K562 (cell line): Measurements from ENCODE around the gene GCK. TPM values are rescaled to one million over a fixed set of nuclear protein-coding genes. Genes with fewer than 3 reads are reported as not detected.

Source experiments
- ATAC-seq: fragments of 200-7000 bp; cut with Tn5 transposase; 3 replicates; pipeline ENCODE4 v1.9.1; 2020; ENCODE audit warnings: moderate library complexity
- BruUV-seq: library from RNA; stranded (reverse); fragments of 400-500 nt; replicated peaks from 2 replicates; lab custom pipeline; 2021; lab: Mats Ljungman, UMichigan
- CTCF ChIA-PET: fragments of 300-600 bp; formaldehyde crosslinking; extraction: SDS; loops from one replicate; lab custom pipeline; 2021; ENCODE audit warnings: low intra/inter-chr PET ratio; lab: Yijun Ruan, JAX
- POLR2A ChIA-PET: fragments of 300-600, 350-650 bp; sonication (Branson Sonifier 250); formaldehyde crosslinking; extraction: SDS; loops from one replicate; lab custom pipeline; 2021; ENCODE audit warnings: antibody characterized with exemption, inconsistent platforms; lab: Yijun Ruan, JAX
- DNase-seq, 4 experiments: peaks; one replicate each; pipeline versions ENCODE4 v3.0.0 to v3.0.0-alpha.2; 2011 to 2018; ENCODE audit warnings: low spot score in 3 of 4, mixed read lengths in 3 of 4; ENCODE audit errors: extremely low read depth in 1 of 4
- FAIRE-seq: peaks from 2 replicates; lab custom pipeline; 2011; peaks lifted over from hg19 to GRCh38; lab: Jason Lieb, UNC
- H2AFZ ChIP-seq: 2 replicates; pipeline ENCODE4 v1.6.0; 2011; ENCODE audit warnings: low read depth, low read length, control low read depth, inconsistent platforms
- H3K27ac ChIP-seq: fragments of 200-600 bp; 3 replicates; pipeline ENCODE4 v1.8.0; 2011; ENCODE audit warnings: low read depth, mild to moderate bottlenecking, control low read depth, inconsistent platforms, low read length, moderate library complexity, mixed read lengths; ENCODE audit errors: extremely low read depth
- H3K27me3 ChIP-seq, 2 experiments: fragments of 300-600 bp in 1 of 2; 2 replicates in 1 of 2; 3 replicates in 1 of 2; pipeline versions ENCODE4 v1.6.0 to v1.8.0; 2011; ENCODE audit warnings: inconsistent platforms in 2 of 2, low read length in 2 of 2, mild to moderate bottlenecking in 1 of 2, mixed read lengths in 1 of 2, moderate library complexity in 1 of 2; ENCODE audit not compliant: control insufficient read depth in 2 of 2, insufficient read depth in 2 of 2
- H3K36me3 ChIP-seq: fragments of 300-600 bp; 3 replicates; pipeline ENCODE4 v1.8.0; 2011; ENCODE audit warnings: mild to moderate bottlenecking, low read length, inconsistent platforms; ENCODE audit not compliant: control insufficient read depth, insufficient read depth
- H3K4me1 ChIP-seq, 2 experiments: fragments of 200-600 bp in 1 of 2; replicated peaks in 1 of 2; 2 replicates in 1 of 2; 3 replicates in 1 of 2; pipeline versions ENCODE4 v1.5.1 to v1.8.0; 2011; ENCODE audit warnings: inconsistent platforms in 2 of 2, low read length in 2 of 2, mild to moderate bottlenecking in 1 of 2, mixed read lengths in 1 of 2, moderate library complexity in 1 of 2; ENCODE audit not compliant: control insufficient read depth in 2 of 2, insufficient read depth in 2 of 2
- H3K4me2 ChIP-seq: 2 replicates; pipeline ENCODE4 v1.6.1; 2011; ENCODE audit warnings: low read length, control low read depth, inconsistent platforms, mixed read lengths; ENCODE audit not compliant: insufficient read depth
- H3K4me3 ChIP-seq: fragments of 200-600 bp; sonication (generic), shearing (Covaris generic); 2 replicates; pipeline ENCODE4 v1.5.1; 2016; ENCODE audit warnings: control low read depth, inconsistent platforms
- H3K79me2 ChIP-seq: fragments of 200-600 bp; 3 replicates; pipeline ENCODE4 v1.8.0; 2011; ENCODE audit warnings: low read length, inconsistent platforms; ENCODE audit not compliant: control insufficient read depth, insufficient read depth
- H3K9ac ChIP-seq, 2 experiments: 2 replicates each; pipeline versions ENCODE4 v1.6.0 to v1.6.1; 2011; ENCODE audit warnings: low read depth in 2 of 2, low read length in 2 of 2, control low read depth in 1 of 2, inconsistent platforms in 1 of 2, mild to moderate bottlenecking in 1 of 2, mixed read lengths in 1 of 2; ENCODE audit not compliant: insufficient read depth in 1 of 2
- H3K9me1 ChIP-seq: one replicate; pipeline ENCODE4 v1.6.0; 2011; ENCODE audit warnings: inconsistent platforms, mild to moderate bottlenecking, low read length, moderate library complexity; ENCODE audit not compliant: control insufficient read depth, insufficient read depth
- H3K9me3 ChIP-seq: replicated peaks from 2 replicates; pipeline ENCODE4 v1.5.1; 2011; ENCODE audit warnings: low read depth, low read length, inconsistent platforms; ENCODE audit not compliant: control insufficient read depth, insufficient read depth
- H4K20me1 ChIP-seq: replicated peaks from 2 replicates; pipeline ENCODE4 v1.6.1; 2011; ENCODE audit warnings: low read length, inconsistent platforms, mixed read lengths; ENCODE audit not compliant: control insufficient read depth, insufficient read depth
- ELF2 ChIP-seq: fragments of 250-450 bp; sonication (Bioruptor Pico); IDR thresholded peaks from 2 replicates; pipeline ENCODE4 v1.5.0; 2021; ENCODE audit warnings: mild to moderate bottlenecking
- NCOA4 ChIP-seq: fragments of 450-650 bp; IDR thresholded peaks from 2 replicates; pipeline ENCODE4 v1.6.1; 2018; ENCODE audit warnings: mild to moderate bottlenecking; ENCODE audit not compliant: partially characterized antibody
- ZNF24 ChIP-seq: fragments of 450-650 bp; IDR thresholded peaks from 2 replicates; pipeline ENCODE4 v1.6.1; 2016
- WGBS: fragments of 100-300 bp; shearing (Covaris generic); methylation state at CpG from one replicate; pipeline ENCODE4 v1.1.6; 2016; ENCODE audit warnings: low coverage, mixed read lengths; ENCODE audit not compliant: insufficient coverage; ENCODE audit errors: missing lambda C conversion rate; 5-methylcytosine and 5-hydroxymethylcytosine counted together
- in situ Hi-C: fragments of 300-500 bp; cut with MboI; formaldehyde crosslinking; loops from 4 replicates; pipeline ENCODE4 v1.15.0; 2018; ENCODE audit warnings: inconsistent platforms, mixed read lengths
- intact Hi-C: fragments of 100-400 bp; cut with micrococcal nuclease; formaldehyde crosslinking; loops from 2 replicates; pipeline ENCODE4 v1.14.2; 2022
- polyA plus RNA-seq, 8 experiments: library from polyadenylated mRNA; depleted of rRNA in 4 of 8; stranded (reverse) in 5 of 8; unstranded in 3 of 8; fragments of >200 nt; fragmentation: Nextera tagmentation in 2 of 8; fragmentation: Illumina TruSeq in 1 of 8; extraction: Ambion mirVana in 2 of 8; extraction: Trizol in 1 of 8; gene quantifications; 2 replicates each; pipeline versions ENCODE4 v1.2.1 to v1.2.3, GENCODE V29; 2011 to 2014; ENCODE audit warnings: inconsistent platforms in 1 of 8, missing spikeins in 1 of 8
- total RNA-seq, 7 experiments: library from RNA; depleted of rRNA in 6 of 7; stranded (reverse); fragments of >200 nt in 6 of 7; fragmentation: Illumina TruSeq in 2 of 7; extraction: Trizol in 2 of 7; gene quantifications; 2 replicates each; pipeline versions ENCODE4 v1.2.1 to v1.2.3, GENCODE V29; 2011 to 2021; ENCODE audit warnings: low replicate concordance in 1 of 7
- TF ChIP-seq, protein P1 (sequence below): IDR thresholded peaks from 2 replicates; pipeline ENCODE4 v1.6.1; 2016; ENCODE audit warnings: missing genetic modification characterization, missing compliant biosample characterization
- TF ChIP-seq, protein P2 (sequence below): fragments of 450-650 bp; formaldehyde crosslinking; IDR thresholded peaks from 2 replicates; pipeline ENCODE4 v1.4.0; 2020; ENCODE audit warnings: mild to moderate bottlenecking, moderate library complexity
- TF ChIP-seq, protein P3 (sequence below): fragments of 250-450 bp; sonication (Bioruptor Pico); IDR thresholded peaks from 2 replicates; pipeline ENCODE4 v1.4.0; 2020

The GCK gene
- total and polyA plus RNA-seq, 9 of the 15 experiments (the other 6 are each of a cell fraction or from before 2014, with no cell fraction given): 0.11 to 0.55 (median 0.16) TPM; not detected in 3

DNA sequence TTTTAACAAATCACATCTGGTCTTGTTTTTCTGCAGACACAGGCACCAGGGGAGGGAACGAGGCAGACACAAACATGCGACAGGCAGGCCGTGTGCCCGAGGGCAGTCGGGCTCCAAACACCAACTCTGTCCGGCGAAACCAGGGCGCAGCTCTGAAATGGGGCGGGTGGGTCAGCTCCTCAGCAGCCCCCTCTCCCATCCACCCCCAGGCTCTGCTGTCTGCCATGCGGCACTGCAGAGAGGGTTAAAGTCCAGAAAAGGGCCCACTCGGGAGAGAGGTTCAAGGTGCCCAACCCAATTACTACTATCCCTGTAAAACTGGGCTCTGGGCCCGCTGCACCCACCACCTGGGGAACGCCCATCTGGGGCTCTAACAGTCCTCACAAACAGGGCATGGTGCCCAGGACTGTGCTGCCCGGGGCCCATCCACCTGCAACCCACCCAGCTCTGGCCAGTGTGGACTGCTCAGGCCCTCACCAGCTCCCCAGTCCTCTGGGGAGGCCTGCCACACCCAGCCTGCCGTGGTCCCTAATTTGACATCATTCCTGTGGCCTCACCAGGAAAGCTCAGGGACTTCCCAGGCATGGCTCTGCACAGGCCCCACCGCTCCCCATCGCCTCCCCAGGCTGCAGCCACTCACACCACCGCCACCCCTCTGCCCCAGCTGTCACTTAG, 30.3 kb upstream of the GCK start:
- Histone ChIP-seq H3K9me3 (no peaks in the 10 kb centered on the region), H3K4me3 (no peak overlapping the region), H4K20me1 (no peaks in the 10 kb centered on the region), H3K9ac (no peak overlapping the region), H3K79me2 (no peaks in the 10 kb centered on the region), H3K4me1 (peaks cover 3 to 62% of the 10 kb centered on the region in 2 experiments; a peak in 4 of 5 replicates), H3K9me1 (peaks cover 1% of the 10 kb centered on the region), H2AFZ (no peak overlapping the region), H3K27ac (no peak overlapping the region), H3K36me3 (no peaks in the 10 kb centered on the region), H3K4me2 (no peak overlapping the region), H3K27me3 (peaks cover 0 to 12% of the 10 kb centered on the region in 2 experiments; a peak in 2 of 5 replicates)
- DNase-seq (no peak), ATAC-seq (no peak), FAIRE-seq (no peak)
- ChIA-PET POLR2A (interaction anchor here (1.0 to 1.3 kb wide), 2 partner anchors 96 to 355 kb away, joined by 4 to 5 read pairs; partner anchors contain the start of gene POLD2), CTCF (no interaction called here)
- in situ Hi-C loops: no loop called here
- intact Hi-C loops: no loop called here
- 72% methylated on average over 9 of the region's 18 CpGs for WGBS
- BruUV-seq: no TSS peak
- TF ChIP-seq, protein P1, sequence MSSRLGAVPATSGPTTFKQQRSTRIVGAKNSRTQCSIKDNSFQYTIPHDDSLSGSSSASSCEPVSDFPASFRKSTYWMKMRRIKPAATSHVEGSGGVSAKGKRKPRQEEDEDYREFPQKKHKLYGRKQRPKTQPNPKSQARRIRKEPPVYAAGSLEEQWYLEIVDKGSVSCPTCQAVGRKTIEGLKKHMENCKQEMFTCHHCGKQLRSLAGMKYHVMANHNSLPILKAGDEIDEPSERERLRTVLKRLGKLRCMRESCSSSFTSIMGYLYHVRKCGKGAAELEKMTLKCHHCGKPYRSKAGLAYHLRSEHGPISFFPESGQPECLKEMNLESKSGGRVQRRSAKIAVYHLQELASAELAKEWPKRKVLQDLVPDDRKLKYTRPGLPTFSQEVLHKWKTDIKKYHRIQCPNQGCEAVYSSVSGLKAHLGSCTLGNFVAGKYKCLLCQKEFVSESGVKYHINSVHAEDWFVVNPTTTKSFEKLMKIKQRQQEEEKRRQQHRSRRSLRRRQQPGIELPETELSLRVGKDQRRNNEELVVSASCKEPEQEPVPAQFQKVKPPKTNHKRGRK (tag): 0 out of 2 replicates have a peak, but pooled peaks have one; percentile 30
- no peak for TF ChIP-seq ZNF24
- no peak for TF ChIP-seq ELF2 (CRISPR knock-in tag)
- TF ChIP-seq, protein P2, sequence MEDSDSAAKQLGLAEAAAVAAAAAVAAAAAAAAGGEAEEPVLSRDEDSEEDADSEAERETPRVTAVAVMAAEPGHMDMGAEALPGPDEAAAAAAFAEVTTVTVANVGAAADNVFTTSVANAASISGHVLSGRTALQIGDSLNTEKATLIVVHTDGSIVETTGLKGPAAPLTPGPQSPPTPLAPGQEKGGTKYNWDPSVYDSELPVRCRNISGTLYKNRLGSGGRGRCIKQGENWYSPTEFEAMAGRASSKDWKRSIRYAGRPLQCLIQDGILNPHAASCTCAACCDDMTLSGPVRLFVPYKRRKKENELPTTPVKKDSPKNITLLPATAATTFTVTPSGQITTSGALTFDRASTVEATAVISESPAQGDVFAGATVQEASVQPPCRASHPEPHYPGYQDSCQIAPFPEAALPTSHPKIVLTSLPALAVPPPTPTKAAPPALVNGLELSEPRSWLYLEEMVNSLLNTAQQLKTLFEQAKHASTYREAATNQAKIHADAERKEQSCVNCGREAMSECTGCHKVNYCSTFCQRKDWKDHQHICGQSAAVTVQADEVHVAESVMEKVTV (CRISPR knock-in tag): no peak
- no peak for TF ChIP-seq NCOA4
- TF ChIP-seq, protein P3, sequence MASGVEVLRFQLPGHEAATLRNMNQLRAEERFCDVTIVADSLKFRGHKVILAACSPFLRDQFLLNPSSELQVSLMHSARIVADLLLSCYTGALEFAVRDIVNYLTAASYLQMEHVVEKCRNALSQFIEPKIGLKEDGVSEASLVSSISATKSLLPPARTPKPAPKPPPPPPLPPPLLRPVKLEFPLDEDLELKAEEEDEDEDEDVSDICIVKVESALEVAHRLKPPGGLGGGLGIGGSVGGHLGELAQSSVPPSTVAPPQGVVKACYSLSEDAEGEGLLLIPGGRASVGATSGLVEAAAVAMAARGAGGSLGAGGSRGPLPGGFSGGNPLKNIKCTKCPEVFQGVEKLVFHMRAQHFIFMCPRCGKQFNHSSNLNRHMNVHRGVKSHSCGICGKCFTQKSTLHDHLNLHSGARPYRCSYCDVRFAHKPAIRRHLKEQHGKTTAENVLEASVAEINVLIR (CRISPR knock-in tag): no peak
